Measurements from ENCODE around the gene CDK11A. TPM values are rescaled to one million over a fixed set of nuclear protein-coding genes. Genes with fewer than 3 reads are reported as not detected.

The CDK11A gene
- polyA plus RNA-seq, 3 donors: 4.4 to 80.1 (median 13.3) TPM

DNA sequence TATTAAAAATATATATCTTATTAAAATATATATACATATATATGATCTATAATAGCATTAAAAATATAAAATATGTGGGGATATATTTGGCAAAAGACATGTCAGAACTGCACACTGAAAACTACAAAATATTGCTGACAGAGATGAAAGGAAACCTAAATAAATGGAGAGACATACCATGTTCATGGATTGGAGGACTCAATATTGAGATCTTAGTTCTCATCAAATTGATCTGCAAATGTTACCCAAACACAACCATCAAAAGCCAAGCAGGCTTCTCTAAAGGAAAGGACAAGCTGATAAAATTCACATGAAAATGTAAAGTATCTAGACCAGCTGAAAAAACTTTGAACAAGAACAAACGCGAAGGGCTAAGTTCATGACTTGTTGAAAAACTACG is 46.9 kb upstream of the CDK11A start:
- Mint-ChIP-seq H3K9me3 (peaks cover 0 to 8% (median 0%) of the 10 kb centered on the region in 7 donors), H3K4me3 (no peak overlapping the region), H3K36me3 (peaks cover 55 to 83% of the 10 kb centered on the region in 2 donors), H3K27me3 (ENCODE audit: low read depth in 3 of 3) (no peaks in the 10 kb centered on the region), H3K27ac (peak overlapping the region in 2 of 7 donors; percentile 49 to 58), H3K4me1 (peaks cover 51% of the 10 kb centered on the region)
- Histone ChIP-seq H3K4me2 (replicated peaks; ENCODE audit: extremely low read depth, low read length, poor library complexity, severe bottlenecking) (no peak overlapping the region), H3K79me2 (ENCODE audit: insufficient read depth, low read length) (peaks cover 100% of the 10 kb centered on the region), H3K27ac (ENCODE audit: low read depth in 1 of 2, low read length in 2 of 2) (peak overlapping the region in 1 of 2 donors; percentile 17), H3K4me3 (replicated peaks in 1 of 3; ENCODE audit: low read depth in 2 of 3, low read length in 3 of 3) (no peak overlapping the region), H3K9ac (ENCODE audit: insufficient read depth, low read length, poor library complexity, severe bottlenecking) (no peak overlapping the region), H3K4me1 (ENCODE audit: control insufficient read depth in 1 of 2, insufficient read depth in 2 of 2, low read length in 2 of 2) (peaks cover 27 to 45% of the 10 kb centered on the region in 2 donors), H2AFZ (ENCODE audit: insufficient read depth, low read depth, low read length, poor library complexity, severe bottlenecking) (no peak overlapping the region), H4K20me1 (ENCODE audit: insufficient read depth, low read length) (peaks cover 100% of the 10 kb centered on the region), H3K27me3 (ENCODE audit: control insufficient read depth in 2 of 2, insufficient read depth in 2 of 2, low read length in 2 of 2) (no peaks in the 10 kb centered on the region), H3K36me3 (replicated peaks in 1 of 2; ENCODE audit: control insufficient read depth in 1 of 2, insufficient read depth in 2 of 2, low read length in 2 of 2) (peaks cover 41 to 72% of the 10 kb centered on the region in 2 donors), H3K9me3 (replicated peaks in 1 of 2; ENCODE audit: control insufficient read depth in 1 of 2, insufficient read depth in 1 of 2, low read length in 2 of 2) (peaks cover 0 to 3% of the 10 kb centered on the region in 2 donors)
- TF ChIP-seq, protein P1, sequence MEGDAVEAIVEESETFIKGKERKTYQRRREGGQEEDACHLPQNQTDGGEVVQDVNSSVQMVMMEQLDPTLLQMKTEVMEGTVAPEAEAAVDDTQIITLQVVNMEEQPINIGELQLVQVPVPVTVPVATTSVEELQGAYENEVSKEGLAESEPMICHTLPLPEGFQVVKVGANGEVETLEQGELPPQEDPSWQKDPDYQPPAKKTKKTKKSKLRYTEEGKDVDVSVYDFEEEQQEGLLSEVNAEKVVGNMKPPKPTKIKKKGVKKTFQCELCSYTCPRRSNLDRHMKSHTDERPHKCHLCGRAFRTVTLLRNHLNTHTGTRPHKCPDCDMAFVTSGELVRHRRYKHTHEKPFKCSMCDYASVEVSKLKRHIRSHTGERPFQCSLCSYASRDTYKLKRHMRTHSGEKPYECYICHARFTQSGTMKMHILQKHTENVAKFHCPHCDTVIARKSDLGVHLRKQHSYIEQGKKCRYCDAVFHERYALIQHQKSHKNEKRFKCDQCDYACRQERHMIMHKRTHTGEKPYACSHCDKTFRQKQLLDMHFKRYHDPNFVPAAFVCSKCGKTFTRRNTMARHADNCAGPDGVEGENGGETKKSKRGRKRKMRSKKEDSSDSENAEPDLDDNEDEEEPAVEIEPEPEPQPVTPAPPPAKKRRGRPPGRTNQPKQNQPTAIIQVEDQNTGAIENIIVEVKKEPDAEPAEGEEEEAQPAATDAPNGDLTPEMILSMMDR (IDR thresholded peaks at IDR 0.05): no peak
- WGBS (ENCODE audit: insufficient coverage): 100% methylated on average over 3 of the region's 3 CpGs
- DNase-seq: no peak
- intact Hi-C loops (cut with micrococcal nuclease): no loop called here

DNA sequence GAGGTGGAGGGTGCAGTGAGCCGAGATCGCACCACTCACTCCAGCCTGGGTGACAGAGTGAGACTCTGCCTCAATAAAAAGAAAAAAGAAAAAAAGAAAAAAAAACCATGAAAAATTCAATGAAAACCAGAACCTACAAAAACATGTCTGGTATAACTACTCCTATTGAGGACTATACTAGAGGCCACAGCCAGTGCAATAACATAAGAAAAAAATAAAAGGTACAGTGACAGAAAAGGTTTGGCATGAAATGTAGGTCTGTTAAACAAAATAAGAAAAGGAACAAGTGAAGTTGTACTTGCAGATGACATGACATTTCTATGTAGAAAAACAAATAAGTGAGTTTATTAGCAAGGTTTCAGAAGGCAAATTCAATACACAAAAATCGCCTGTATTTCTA is 45.9 kb upstream of the CDK11A start:
- Histone ChIP-seq H3K4me2 (replicated peaks; ENCODE audit: extremely low read depth, low read length, poor library complexity, severe bottlenecking) (no peak overlapping the region), H3K27ac (ENCODE audit: low read depth in 1 of 2, low read length in 2 of 2) (no peak overlapping the region), H3K27me3 (ENCODE audit: control insufficient read depth in 2 of 2, insufficient read depth in 2 of 2, low read length in 2 of 2) (no peaks in the 10 kb centered on the region), H2AFZ (ENCODE audit: insufficient read depth, low read depth, low read length, poor library complexity, severe bottlenecking) (no peak overlapping the region), H3K9ac (ENCODE audit: insufficient read depth, low read length, poor library complexity, severe bottlenecking) (no peak overlapping the region), H3K36me3 (replicated peaks in 1 of 2; ENCODE audit: control insufficient read depth in 1 of 2, insufficient read depth in 2 of 2, low read length in 2 of 2) (peaks cover 43 to 79% of the 10 kb centered on the region in 2 donors), H3K9me3 (replicated peaks in 1 of 2; ENCODE audit: control insufficient read depth in 1 of 2, insufficient read depth in 1 of 2, low read length in 2 of 2) (peaks cover 0 to 3% of the 10 kb centered on the region in 2 donors), H3K4me3 (replicated peaks in 1 of 3; ENCODE audit: low read depth in 2 of 3, low read length in 3 of 3) (no peak overlapping the region), H3K4me1 (ENCODE audit: control insufficient read depth in 1 of 2, insufficient read depth in 2 of 2, low read length in 2 of 2) (peaks cover 27 to 45% of the 10 kb centered on the region in 2 donors), H3K79me2 (ENCODE audit: insufficient read depth, low read length) (peaks cover 100% of the 10 kb centered on the region), H4K20me1 (ENCODE audit: insufficient read depth, low read length) (peaks cover 100% of the 10 kb centered on the region)
- intact Hi-C loops (cut with micrococcal nuclease): no loop called here
- Mint-ChIP-seq H3K4me1 (peaks cover 46% of the 10 kb centered on the region), H3K36me3 (peaks cover 57 to 80% of the 10 kb centered on the region in 2 donors), H3K4me3 (no peak overlapping the region), H3K27ac (peak overlapping the region in 1 of 7 donors; percentile 43), H3K9me3 (peaks cover 0 to 8% (median 0%) of the 10 kb centered on the region in 7 donors), H3K27me3 (ENCODE audit: low read depth in 3 of 3) (no peaks in the 10 kb centered on the region)
- no peak for DNase-seq
- TF ChIP-seq, protein P1 (IDR thresholded peaks at IDR 0.05): no peak
- WGBS (ENCODE audit: insufficient coverage): no CpG with 5 or more reads among the region's 3 CpGs

Measured in CD14-positive monocyte (primary cell).